ENCODE measurements around the gene NAT14. TPM values are rescaled to one million over a fixed set of nuclear protein-coding genes. Genes with fewer than 3 reads are reported as not detected.
A peak's percentile ranks its signal among the peaks of the same experiment; 100 is the strongest.

NAT14 gene
- total RNA-seq, 1 experiment from 2014 or later: 17.5 TPM

GRCh38 chr19:55520691-55521292 lies 35.8 kb downstream of the NAT14 start:
- no peaks in the 10 kb centered on the region for H3K79me2 ChIP-seq (ENCODE audit: low read length)
- no peaks in the 10 kb centered on the region for H3F3A ChIP-seq (ENCODE audit: low read length, unreplicated experiment)
- no TSS peak for BruUV-seq (replicated peaks)
- H4K20me1 ChIP-seq (ENCODE audit: low read length): no peaks in the 10 kb centered on the region
- ChIA-PET POLR2A (ENCODE audit: unreplicated experiment) (no interaction called here), CTCF (no interaction called here)
- intact Hi-C loops (cut with micrococcal nuclease): no loop called here
- no peaks in the 10 kb centered on the region for H3K9me3 ChIP-seq (ENCODE audit: low read length)
- H3K4me3 ChIP-seq (ENCODE audit: low read length): no peak overlapping the region
- H3K4me1 ChIP-seq (ENCODE audit: insufficient read depth, low read length): peaks cover 10% of the 10 kb centered on the region; the same call in 1 of the 2 replicates
- peaks cover 3% of the 10 kb centered on the region; the same call in 1 of the 2 replicates for H3K9me2 ChIP-seq (replicated peaks; ENCODE audit: low read length)
- no peak overlapping the region for H2AFZ ChIP-seq (ENCODE audit: low read length)
- DNase-seq: no peak
- H3K36me3 ChIP-seq (ENCODE audit: low read depth, low read length): no peaks in the 10 kb centered on the region
- peak overlapping the region; percentile 54 for H3K27ac ChIP-seq (ENCODE audit: low read length)
- TF ChIP-seq EZH2phosphoT487 (IDR thresholded peaks at IDR 0.05; ENCODE audit: borderline replicate concordance, low read length) (no peak), EZH2 (IDR thresholded peaks at IDR 0.05; ENCODE audit: low read length, unreplicated experiment) (no peak)
- TF ChIP-seq, protein P1, sequence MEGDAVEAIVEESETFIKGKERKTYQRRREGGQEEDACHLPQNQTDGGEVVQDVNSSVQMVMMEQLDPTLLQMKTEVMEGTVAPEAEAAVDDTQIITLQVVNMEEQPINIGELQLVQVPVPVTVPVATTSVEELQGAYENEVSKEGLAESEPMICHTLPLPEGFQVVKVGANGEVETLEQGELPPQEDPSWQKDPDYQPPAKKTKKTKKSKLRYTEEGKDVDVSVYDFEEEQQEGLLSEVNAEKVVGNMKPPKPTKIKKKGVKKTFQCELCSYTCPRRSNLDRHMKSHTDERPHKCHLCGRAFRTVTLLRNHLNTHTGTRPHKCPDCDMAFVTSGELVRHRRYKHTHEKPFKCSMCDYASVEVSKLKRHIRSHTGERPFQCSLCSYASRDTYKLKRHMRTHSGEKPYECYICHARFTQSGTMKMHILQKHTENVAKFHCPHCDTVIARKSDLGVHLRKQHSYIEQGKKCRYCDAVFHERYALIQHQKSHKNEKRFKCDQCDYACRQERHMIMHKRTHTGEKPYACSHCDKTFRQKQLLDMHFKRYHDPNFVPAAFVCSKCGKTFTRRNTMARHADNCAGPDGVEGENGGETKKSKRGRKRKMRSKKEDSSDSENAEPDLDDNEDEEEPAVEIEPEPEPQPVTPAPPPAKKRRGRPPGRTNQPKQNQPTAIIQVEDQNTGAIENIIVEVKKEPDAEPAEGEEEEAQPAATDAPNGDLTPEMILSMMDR (conservative IDR thresholded peaks at IDR 0.05; ENCODE audit: low read depth, low read length): no peak
- no peak overlapping the region for H3K4me2 ChIP-seq (ENCODE audit: low read length)
- H3K27me3 ChIP-seq (ENCODE audit: low read length): no peaks in the 10 kb centered on the region
- ATAC-seq: no peak
- H3K9ac ChIP-seq (ENCODE audit: low read length): no peak overlapping the region

GRCh38 chr19:55525289-55526101 lies 40.5 kb downstream of the NAT14 start:
- ATAC-seq (no peak), DNase-seq (no peak)
- no peaks in the 10 kb centered on the region for H3K9me3 ChIP-seq (ENCODE audit: low read length)
- POLR2A ChIA-PET (ENCODE audit: unreplicated experiment): interaction anchor here (0.6 kb wide), 1 partner anchor 73 kb away, joined by 5 read pairs; no protein-coding TSS in a partner anchor
- H3K4me3 ChIP-seq (ENCODE audit: low read length): no peak overlapping the region
- no peak overlapping the region for H3K9ac ChIP-seq (ENCODE audit: low read length)
- H3K4me2 ChIP-seq (ENCODE audit: low read length): peak overlapping the region; percentile 33; the same call in 1 of the 2 replicates
- no peaks in the 10 kb centered on the region for H3K9me2 ChIP-seq (replicated peaks; ENCODE audit: low read length)
- intact Hi-C loops (cut with micrococcal nuclease): loop anchor here (1.0 kb wide), 1 partner anchor 22 kb away; no protein-coding TSS in a partner anchor
- CTCF ChIA-PET: interaction anchor here (0.8 kb wide), 1 partner anchor 58 kb away, joined by 3 read pairs; no protein-coding TSS in a partner anchor
- H3K36me3 ChIP-seq (ENCODE audit: low read depth, low read length): no peaks in the 10 kb centered on the region
- TF ChIP-seq EZH2phosphoT487 (IDR thresholded peaks at IDR 0.05; ENCODE audit: borderline replicate concordance, low read length) (no peak), EZH2 (IDR thresholded peaks at IDR 0.05; ENCODE audit: low read length, unreplicated experiment) (no peak)
- TF ChIP-seq, protein P1 (conservative IDR thresholded peaks at IDR 0.05; ENCODE audit: low read depth, low read length): no peak
- no peak overlapping the region for H2AFZ ChIP-seq (ENCODE audit: low read length)
- H3K79me2 ChIP-seq (ENCODE audit: low read length): no peaks in the 10 kb centered on the region
- no peak overlapping the region for H3K27ac ChIP-seq (ENCODE audit: low read length)
- peaks cover 12% of the 10 kb centered on the region; the same call in 1 of the 2 replicates for H3K4me1 ChIP-seq (ENCODE audit: insufficient read depth, low read length)
- no peaks in the 10 kb centered on the region for H3F3A ChIP-seq (ENCODE audit: low read length, unreplicated experiment)
- H3K27me3 ChIP-seq (ENCODE audit: low read length): no peaks in the 10 kb centered on the region
- no peaks in the 10 kb centered on the region for H4K20me1 ChIP-seq (ENCODE audit: low read length)
- BruUV-seq (replicated peaks): no TSS peak

Data from PC-3 (cell line).